SK-N-SH (cell line): Measurements from ENCODE around the gene SLC25A48. TPM values are rescaled to one million over a fixed set of nuclear protein-coding genes. Genes with fewer than 3 reads are reported as not detected.

Experiments
- CTCF ChIA-PET: fragments of 300-600, 350-600 bp; formaldehyde crosslinking; extraction: SDS; loops from one replicate; lab custom pipeline; 2021; lab: Yijun Ruan, JAX
- POLR2A ChIA-PET: fragments of 350-600 bp; sonication (Branson Sonifier 250); formaldehyde crosslinking; extraction: SDS; loops from one replicate; lab custom pipeline; 2020; ENCODE audit warnings: antibody characterized with exemption, inconsistent platforms; lab: Yijun Ruan, JAX
- DNase-seq: peaks from one replicate; pipeline ENCODE4 v3.0.0; 2012
- H2AFZ ChIP-seq: fragments of 200-600 bp; sonication (generic); 2 replicates; pipeline ENCODE4 v1.8.1; 2016; ENCODE audit warnings: antibody characterized with exemption, mild to moderate bottlenecking, low read depth
- H3F3A ChIP-seq: fragments of 200-600 bp; sonication (generic); replicated peaks from 2 replicates; pipeline ENCODE3; 2016; ENCODE audit warnings: antibody characterized with exemption, mild to moderate bottlenecking; ENCODE audit not compliant: insufficient read depth
- H3K27ac ChIP-seq, 2 experiments: fragments of 200-500 bp in 1 of 2; fragments of 200-600 bp in 1 of 2; sonication (Bioruptor generic) in 1 of 2; sonication (generic), shearing (Covaris generic) in 1 of 2; 2 replicates each; pipeline versions ENCODE4 v1.5.1 to v1.6.1; 2014 to 2016; ENCODE audit warnings: low read depth in 2 of 2, inconsistent platforms in 1 of 2, low read length in 1 of 2, mild to moderate bottlenecking in 1 of 2, mixed read lengths in 1 of 2
- H3K27me3 ChIP-seq: fragments of 200-600 bp; sonication (generic), shearing (Covaris generic); 2 replicates; pipeline ENCODE4 v1.6.1; 2016; ENCODE audit warnings: mixed run types; ENCODE audit not compliant: insufficient read depth
- H3K36me3 ChIP-seq, 2 experiments: fragments of 200-500 bp in 1 of 2; fragments of 200-600 bp in 1 of 2; sonication (Bioruptor generic) in 1 of 2; sonication (generic) in 1 of 2; replicated peaks in 1 of 2; 2 replicates each; pipeline versions ENCODE3 to v1.5.1; 2014 to 2016; ENCODE audit warnings: low read length in 1 of 2, mild to moderate bottlenecking in 1 of 2; ENCODE audit not compliant: insufficient read depth in 2 of 2, control insufficient read depth in 1 of 2
- H3K4me1 ChIP-seq, 2 experiments: fragments of 200-500 bp in 1 of 2; fragments of 200-600 bp in 1 of 2; sonication (Bioruptor generic) in 1 of 2; sonication (generic), shearing (Covaris generic) in 1 of 2; 2 replicates each; pipeline versions ENCODE4 v1.5.1 to v1.6.1; 2014 to 2016; ENCODE audit warnings: low read depth in 1 of 2, low read length in 1 of 2, mixed run types in 1 of 2; ENCODE audit not compliant: insufficient read depth in 2 of 2, control insufficient read depth in 1 of 2
- H3K4me2 ChIP-seq: fragments of 200-600 bp; sonication (generic), shearing (Covaris generic); 2 replicates; pipeline ENCODE4 v1.6.1; 2017; ENCODE audit warnings: mixed run types
- H3K4me3 ChIP-seq, 2 experiments: fragments of 200-500 bp in 1 of 2; fragments of 200-600 bp in 1 of 2; sonication (Bioruptor generic) in 1 of 2; sonication (generic), shearing (Covaris generic) in 1 of 2; 2 replicates each; pipeline versions ENCODE4 v1.5.1 to v1.8.1; 2014 to 2016; ENCODE audit warnings: low read depth in 2 of 2, inconsistent platforms in 1 of 2, low read length in 1 of 2, mild to moderate bottlenecking in 1 of 2, mixed read lengths in 1 of 2, moderate library complexity in 1 of 2
- H3K79me2 ChIP-seq: fragments of 200-600 bp; sonication (generic); 2 replicates; pipeline ENCODE4 v1.8.1; 2017; ENCODE audit warnings: mild to moderate bottlenecking; ENCODE audit not compliant: insufficient read depth
- H3K9ac ChIP-seq: fragments of 200-600 bp; sonication (generic); 2 replicates; pipeline ENCODE4 v1.6.1; 2017; ENCODE audit warnings: mixed run types
- H3K9me2 ChIP-seq: fragments of 200-600 bp; sonication (generic); 2 replicates; pipeline ENCODE4 v1.6.1; 2017; ENCODE audit warnings: mixed run types
- H3K9me3 ChIP-seq: fragments of 200-600 bp; sonication (generic); 2 replicates; pipeline ENCODE4 v1.6.1; 2017; ENCODE audit warnings: mixed run types, mild to moderate bottlenecking, moderate library complexity
- H4K20me1 ChIP-seq: fragments of 200-600 bp; sonication (generic); 2 replicates; pipeline ENCODE4 v1.6.1; 2017; ENCODE audit warnings: mild to moderate bottlenecking, mixed run types; ENCODE audit not compliant: insufficient read depth
- CHD2 ChIP-seq: fragments of 150-350 bp; IDR thresholded peaks from 2 replicates; pipeline ENCODE4 v1.6.1; 2018; ENCODE audit warnings: low read length; ENCODE audit not compliant: partially characterized antibody
- EP300 ChIP-seq, 2 experiments: IDR thresholded peaks; 2 replicates each; pipeline versions ENCODE4 v1.4.0 to v1.6.1; 2012; ENCODE audit warnings: borderline replicate concordance in 1 of 2, low read depth in 1 of 2, low read length in 1 of 2
- EZH2phosphoT487 ChIP-seq: fragments of 200-600 bp; sonication (generic); IDR thresholded peaks from 2 replicates; pipeline ENCODE4 v1.6.1; 2017; ENCODE audit warnings: low read depth, mixed run types, mild to moderate bottlenecking, antibody characterized with exemption, moderate library complexity, borderline replicate concordance
- FOSL2 ChIP-seq: IDR thresholded peaks from 2 replicates; pipeline ENCODE4 v1.4.0; 2012; ENCODE audit warnings: low read depth, mild to moderate bottlenecking, moderate library complexity, borderline replicate concordance
- FOXJ3 ChIP-seq: sonication (generic); formaldehyde crosslinking; IDR thresholded peaks from 2 replicates; pipeline ENCODE4 v1.5.1; 2020; ENCODE audit warnings: mild to moderate bottlenecking, missing genetic modification reagents
- FOXM1 ChIP-seq: IDR thresholded peaks from 2 replicates; pipeline ENCODE4 v1.4.0; 2012; ENCODE audit warnings: low read depth, mild to moderate bottlenecking
- JUND ChIP-seq: IDR thresholded peaks from 2 replicates; pipeline ENCODE4 v1.4.0; 2012
- MEF2A ChIP-seq: IDR thresholded peaks from 2 replicates; pipeline ENCODE4 v1.4.0; 2012; ENCODE audit warnings: low read depth, borderline replicate concordance
- MXI1 ChIP-seq: IDR thresholded peaks from 2 replicates; pipeline ENCODE4 v1.6.1; 2012; ENCODE audit warnings: mild to moderate bottlenecking, low read depth, low read length, improper control_type of control experiment
- NFIC ChIP-seq: IDR thresholded peaks from 2 replicates; pipeline ENCODE4 v1.4.0; 2012; ENCODE audit warnings: borderline replicate concordance
- RAD21 ChIP-seq: IDR thresholded peaks from 2 replicates; pipeline ENCODE4 v1.6.1; 2012; ENCODE audit warnings: mild to moderate bottlenecking, low read length
- RCOR1 ChIP-seq: fragments of 150-350 bp; IDR thresholded peaks from 2 replicates; pipeline ENCODE4 v1.6.1; 2017; ENCODE audit warnings: antibody characterized with exemption, low read length
- RFX5 ChIP-seq: IDR thresholded peaks from 2 replicates; pipeline ENCODE4 v1.6.1; 2012; ENCODE audit warnings: mild to moderate bottlenecking, improper control_type of control experiment, low read length
- SIN3A ChIP-seq: IDR thresholded peaks from 2 replicates; pipeline ENCODE4 v1.6.1; 2012; ENCODE audit warnings: low read depth, mild to moderate bottlenecking, low read length, moderate library complexity, borderline replicate concordance
- TAF1 ChIP-seq: IDR thresholded peaks from 2 replicates; pipeline ENCODE4 v1.6.1; 2012; ENCODE audit warnings: low read depth, mild to moderate bottlenecking, low read length, moderate library complexity, borderline replicate concordance
- TCF12 ChIP-seq: IDR thresholded peaks from 2 replicates; pipeline ENCODE4 v1.4.0; 2012
- TEAD4 ChIP-seq: IDR thresholded peaks from 2 replicates; pipeline ENCODE4 v1.4.0; 2012; ENCODE audit warnings: mild to moderate bottlenecking, borderline replicate concordance; ENCODE audit not compliant: insufficient read depth
- YY1 ChIP-seq: IDR thresholded peaks from 2 replicates; pipeline ENCODE4 v1.4.0; 2012; ENCODE audit warnings: low read depth, mild to moderate bottlenecking
- WGBS: methylation state at CpG from one replicate; pipeline ENCODE4 v1.1.6; 2017; ENCODE audit warnings: low lambda C conversion rate; 5-methylcytosine and 5-hydroxymethylcytosine counted together
- polyA plus RNA-seq, 3 experiments: library from polyadenylated mRNA; depleted of rRNA; stranded (reverse); fragments of >200 nt; gene quantifications; 2 replicates each; pipeline ENCODE4 v1.2.3, GENCODE V29; 2012
- TF ChIP-seq, protein P1 (sequence below): fragments of 200-600 bp; sonication (generic); IDR thresholded peaks from 2 replicates; pipeline ENCODE4 v1.6.1; 2017; ENCODE audit warnings: antibody characterized with exemption, mild to moderate bottlenecking, moderate library complexity
- TF ChIP-seq, protein P2 (sequence below): IDR thresholded peaks from 2 replicates; pipeline ENCODE4 v1.4.0; 2012; ENCODE audit warnings: low read depth
- TF ChIP-seq, protein P3 (sequence below): fragments of 150-350 bp; IDR thresholded peaks from 2 replicates; pipeline ENCODE4 v1.6.1; 2017; ENCODE audit warnings: antibody characterized with exemption, low read length, low read depth, borderline replicate concordance
- TF ChIP-seq, protein P4 (sequence below): fragments of 150-350 bp; IDR thresholded peaks from 2 replicates; pipeline ENCODE4 v1.6.1; 2016; ENCODE audit warnings: mild to moderate bottlenecking, low read depth, low read length

Gene SLC25A48
- polyA plus RNA-seq, 1 of the 3 experiments (the other 2 are of a cell fraction), result 0.23 TPM

DNA sequence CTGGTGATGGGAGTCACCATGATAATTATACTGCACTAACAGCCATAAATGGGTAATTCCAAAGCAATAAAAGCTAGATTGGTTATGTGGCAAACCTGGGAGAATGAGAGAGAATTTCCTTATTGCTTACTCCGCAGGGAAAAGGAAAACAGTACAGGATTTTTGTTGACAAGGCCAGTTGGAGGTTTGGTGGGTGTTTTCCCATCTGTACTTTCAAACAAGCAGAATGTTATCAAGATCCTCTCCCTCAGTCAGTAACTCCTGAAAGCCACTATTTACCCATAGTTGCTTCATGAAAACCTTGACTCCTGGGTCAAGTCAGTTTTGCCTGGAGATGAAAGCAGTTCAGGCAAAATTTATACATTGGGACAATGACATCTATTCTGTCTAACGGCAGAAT, 34.8 kb downstream of the SLC25A48 start:
- H3K9me3 ChIP-seq, result no peaks in the 10 kb centered on the region
- no peaks in the 10 kb centered on the region for H3K79me2 ChIP-seq
- CTCF ChIA-PET, result interaction anchor here (1.0 to 1.4 kb wide), 4 partner anchors 19 to 343 kb away, joined by 3 to 8 read pairs (median 3); no protein-coding TSS in a partner anchor
- no peak overlapping the region for H3K9ac ChIP-seq
- H3K9me2 ChIP-seq, result no peaks in the 10 kb centered on the region
- H4K20me1 ChIP-seq, result no peaks in the 10 kb centered on the region
- WGBS, result 40% methylated on average over 2 of the region's 2 CpGs
- no peak overlapping the region for H3K4me3 ChIP-seq
- no peak overlapping the region for H2AFZ ChIP-seq
- H3K27ac ChIP-seq, result no peak overlapping the region
- POLR2A ChIA-PET, result no interaction called here
- no peaks in the 10 kb centered on the region for H3K4me1 ChIP-seq
- H3K4me2 ChIP-seq, result no peak overlapping the region
- no peak for DNase-seq
- TF ChIP-seq, protein P1, sequence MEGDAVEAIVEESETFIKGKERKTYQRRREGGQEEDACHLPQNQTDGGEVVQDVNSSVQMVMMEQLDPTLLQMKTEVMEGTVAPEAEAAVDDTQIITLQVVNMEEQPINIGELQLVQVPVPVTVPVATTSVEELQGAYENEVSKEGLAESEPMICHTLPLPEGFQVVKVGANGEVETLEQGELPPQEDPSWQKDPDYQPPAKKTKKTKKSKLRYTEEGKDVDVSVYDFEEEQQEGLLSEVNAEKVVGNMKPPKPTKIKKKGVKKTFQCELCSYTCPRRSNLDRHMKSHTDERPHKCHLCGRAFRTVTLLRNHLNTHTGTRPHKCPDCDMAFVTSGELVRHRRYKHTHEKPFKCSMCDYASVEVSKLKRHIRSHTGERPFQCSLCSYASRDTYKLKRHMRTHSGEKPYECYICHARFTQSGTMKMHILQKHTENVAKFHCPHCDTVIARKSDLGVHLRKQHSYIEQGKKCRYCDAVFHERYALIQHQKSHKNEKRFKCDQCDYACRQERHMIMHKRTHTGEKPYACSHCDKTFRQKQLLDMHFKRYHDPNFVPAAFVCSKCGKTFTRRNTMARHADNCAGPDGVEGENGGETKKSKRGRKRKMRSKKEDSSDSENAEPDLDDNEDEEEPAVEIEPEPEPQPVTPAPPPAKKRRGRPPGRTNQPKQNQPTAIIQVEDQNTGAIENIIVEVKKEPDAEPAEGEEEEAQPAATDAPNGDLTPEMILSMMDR, result no peak
- no peak for TF ChIP-seq RFX5
- no peak for TF ChIP-seq FOXJ3 (CRISPR knock-in tag)
- TF ChIP-seq, protein P2, sequence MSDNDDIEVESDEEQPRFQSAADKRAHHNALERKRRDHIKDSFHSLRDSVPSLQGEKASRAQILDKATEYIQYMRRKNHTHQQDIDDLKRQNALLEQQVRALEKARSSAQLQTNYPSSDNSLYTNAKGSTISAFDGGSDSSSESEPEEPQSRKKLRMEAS, result no peak
- no peak for TF ChIP-seq TAF1
- TF ChIP-seq NFIC, result no peak
- no peak for TF ChIP-seq EZH2phosphoT487
- no peak for TF ChIP-seq SIN3A
- no peak for TF ChIP-seq RCOR1
- no peak for TF ChIP-seq TEAD4
- TF ChIP-seq TCF12, result no peak
- TF ChIP-seq EP300 (IDR thresholded peaks at IDR 0.05; ENCODE audit: borderline replicate concordance in 1 of 2, low read depth in 1 of 2, low read length in 1 of 2), result no peak
- no peak for TF ChIP-seq MXI1
- no peak for TF ChIP-seq JUND
- H3K27me3 ChIP-seq, result no peaks in the 10 kb centered on the region
- no peaks in the 10 kb centered on the region for H3F3A ChIP-seq
- H3K36me3 ChIP-seq, result no peaks in the 10 kb centered on the region

DNA sequence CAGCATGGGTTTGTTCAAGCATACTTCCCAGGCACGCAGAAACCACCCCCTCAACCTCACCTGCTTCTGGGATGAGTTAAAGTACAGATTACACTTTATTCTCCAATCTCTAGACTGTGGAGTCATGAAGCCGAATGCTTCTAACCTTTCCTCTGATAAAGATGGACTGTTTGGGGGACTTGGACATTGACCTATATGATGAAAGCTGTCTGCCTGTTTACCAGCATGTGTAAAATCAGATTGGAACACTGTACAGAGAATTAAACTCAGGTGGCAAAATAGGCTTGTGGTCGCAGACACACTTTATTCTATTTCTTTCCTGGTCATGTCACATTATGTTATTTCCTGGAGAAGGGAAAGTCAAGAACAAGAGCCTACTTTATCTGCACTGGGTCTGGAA, 35.5 kb downstream of the SLC25A48 start:
- Histone ChIP-seq H3K4me3 (no peak overlapping the region), H4K20me1 (no peaks in the 10 kb centered on the region), H3K9me3 (no peaks in the 10 kb centered on the region), H3K4me1 (no peaks in the 10 kb centered on the region), H3F3A (no peaks in the 10 kb centered on the region), H3K36me3 (no peaks in the 10 kb centered on the region), H2AFZ (no peak overlapping the region), H3K9me2 (no peaks in the 10 kb centered on the region), H3K27me3 (no peaks in the 10 kb centered on the region), H3K9ac (no peak overlapping the region), H3K79me2 (no peaks in the 10 kb centered on the region), H3K27ac (no peak overlapping the region), H3K4me2 (no peak overlapping the region)
- WGBS, result 32% methylated on average over 3 of the region's 3 CpGs
- CTCF ChIA-PET, result interaction anchor here (1.3 to 2.1 kb wide), 3 partner anchors 11 to 40 kb away, joined by 3 to 8 read pairs (median 5); no protein-coding TSS in a partner anchor
- POLR2A ChIA-PET, result no interaction called here
- DNase-seq, result no peak
- TF ChIP-seq RAD21 (no peak), CHD2 (no peak), FOSL2 (no peak), TAF1 (no peak), MXI1 (no peak), FOXM1 (no peak), YY1 (no peak), RFX5 (no peak), MEF2A (no peak), JUND (no peak)
- TF ChIP-seq, protein P3, sequence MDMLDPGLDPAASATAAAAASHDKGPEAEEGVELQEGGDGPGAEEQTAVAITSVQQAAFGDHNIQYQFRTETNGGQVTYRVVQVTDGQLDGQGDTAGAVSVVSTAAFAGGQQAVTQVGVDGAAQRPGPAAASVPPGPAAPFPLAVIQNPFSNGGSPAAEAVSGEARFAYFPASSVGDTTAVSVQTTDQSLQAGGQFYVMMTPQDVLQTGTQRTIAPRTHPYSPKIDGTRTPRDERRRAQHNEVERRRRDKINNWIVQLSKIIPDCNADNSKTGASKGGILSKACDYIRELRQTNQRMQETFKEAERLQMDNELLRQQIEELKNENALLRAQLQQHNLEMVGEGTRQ, result no peak
- TF ChIP-seq, protein P4, sequence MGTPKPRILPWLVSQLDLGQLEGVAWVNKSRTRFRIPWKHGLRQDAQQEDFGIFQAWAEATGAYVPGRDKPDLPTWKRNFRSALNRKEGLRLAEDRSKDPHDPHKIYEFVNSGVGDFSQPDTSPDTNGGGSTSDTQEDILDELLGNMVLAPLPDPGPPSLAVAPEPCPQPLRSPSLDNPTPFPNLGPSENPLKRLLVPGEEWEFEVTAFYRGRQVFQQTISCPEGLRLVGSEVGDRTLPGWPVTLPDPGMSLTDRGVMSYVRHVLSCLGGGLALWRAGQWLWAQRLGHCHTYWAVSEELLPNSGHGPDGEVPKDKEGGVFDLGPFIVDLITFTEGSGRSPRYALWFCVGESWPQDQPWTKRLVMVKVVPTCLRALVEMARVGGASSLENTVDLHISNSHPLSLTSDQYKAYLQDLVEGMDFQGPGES, result no peak
